GM12875 (cell line): ENCODE data around the gene ATP2C2.

Experiments
- H3K4me3 ChIP-seq: one replicate; pipeline ENCODE4 v1.5.1; 2011; ENCODE audit warnings: low read depth, low read length, control low read depth
- TF ChIP-seq, protein P1 (sequence below): IDR thresholded peaks from 2 replicates; pipeline ENCODE4 v1.5.1; 2011; ENCODE audit warnings: low read depth, mild to moderate bottlenecking, control low read depth, inconsistent platforms, low read length, moderate library complexity, borderline replicate concordance; ENCODE audit not compliant: insufficient read depth

Gene ATP2C2, protein sequence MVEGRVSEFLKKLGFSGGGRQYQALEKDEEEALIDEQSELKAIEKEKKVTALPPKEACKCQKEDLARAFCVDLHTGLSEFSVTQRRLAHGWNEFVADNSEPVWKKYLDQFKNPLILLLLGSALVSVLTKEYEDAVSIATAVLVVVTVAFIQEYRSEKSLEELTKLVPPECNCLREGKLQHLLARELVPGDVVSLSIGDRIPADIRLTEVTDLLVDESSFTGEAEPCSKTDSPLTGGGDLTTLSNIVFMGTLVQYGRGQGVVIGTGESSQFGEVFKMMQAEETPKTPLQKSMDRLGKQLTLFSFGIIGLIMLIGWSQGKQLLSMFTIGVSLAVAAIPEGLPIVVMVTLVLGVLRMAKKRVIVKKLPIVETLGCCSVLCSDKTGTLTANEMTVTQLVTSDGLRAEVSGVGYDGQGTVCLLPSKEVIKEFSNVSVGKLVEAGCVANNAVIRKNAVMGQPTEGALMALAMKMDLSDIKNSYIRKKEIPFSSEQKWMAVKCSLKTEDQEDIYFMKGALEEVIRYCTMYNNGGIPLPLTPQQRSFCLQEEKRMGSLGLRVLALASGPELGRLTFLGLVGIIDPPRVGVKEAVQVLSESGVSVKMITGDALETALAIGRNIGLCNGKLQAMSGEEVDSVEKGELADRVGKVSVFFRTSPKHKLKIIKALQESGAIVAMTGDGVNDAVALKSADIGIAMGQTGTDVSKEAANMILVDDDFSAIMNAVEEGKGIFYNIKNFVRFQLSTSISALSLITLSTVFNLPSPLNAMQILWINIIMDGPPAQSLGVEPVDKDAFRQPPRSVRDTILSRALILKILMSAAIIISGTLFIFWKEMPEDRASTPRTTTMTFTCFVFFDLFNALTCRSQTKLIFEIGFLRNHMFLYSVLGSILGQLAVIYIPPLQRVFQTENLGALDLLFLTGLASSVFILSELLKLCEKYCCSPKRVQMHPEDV

DNA sequence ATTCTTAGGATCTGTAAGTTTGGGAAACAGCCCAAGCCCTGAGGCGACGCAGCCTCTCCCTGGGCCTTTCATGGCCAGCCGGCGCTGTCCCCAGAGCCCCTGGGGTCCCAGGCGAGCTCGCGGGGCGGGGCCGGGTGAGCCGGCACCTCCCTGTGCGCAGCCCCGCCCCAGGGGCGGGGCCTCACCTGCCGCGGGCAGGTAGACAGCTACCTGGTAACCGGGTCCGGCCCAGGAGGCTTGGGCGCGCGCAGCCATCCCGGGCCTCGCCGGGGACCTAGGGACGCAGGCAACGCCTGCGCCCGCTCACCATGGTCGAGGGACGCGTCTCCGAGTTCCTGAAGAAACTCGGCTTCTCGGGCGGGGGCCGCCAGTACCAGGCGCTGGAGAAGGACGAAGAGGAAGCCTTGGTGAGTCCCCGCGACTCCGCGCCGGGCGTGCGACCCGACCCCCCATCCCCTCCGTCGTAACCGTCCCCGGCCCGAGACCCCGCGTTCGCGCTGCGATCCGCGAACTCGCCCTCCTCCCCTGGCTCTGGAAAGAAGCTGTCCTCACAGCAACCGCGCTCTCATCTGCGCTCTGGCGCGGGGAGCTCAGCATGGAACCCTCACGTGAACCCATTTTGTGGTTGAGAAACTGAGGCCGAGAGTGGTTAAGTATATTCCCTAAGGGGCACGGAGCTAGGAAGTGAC lies at the start of gene ATP2C2:
Gene ATP2C2, plus strand, starts transcription at position 231 of the 689 bp plus-strand sequence. Its CDS starts 78 bp downstream, at position 309.
- TF ChIP-seq, protein P1, sequence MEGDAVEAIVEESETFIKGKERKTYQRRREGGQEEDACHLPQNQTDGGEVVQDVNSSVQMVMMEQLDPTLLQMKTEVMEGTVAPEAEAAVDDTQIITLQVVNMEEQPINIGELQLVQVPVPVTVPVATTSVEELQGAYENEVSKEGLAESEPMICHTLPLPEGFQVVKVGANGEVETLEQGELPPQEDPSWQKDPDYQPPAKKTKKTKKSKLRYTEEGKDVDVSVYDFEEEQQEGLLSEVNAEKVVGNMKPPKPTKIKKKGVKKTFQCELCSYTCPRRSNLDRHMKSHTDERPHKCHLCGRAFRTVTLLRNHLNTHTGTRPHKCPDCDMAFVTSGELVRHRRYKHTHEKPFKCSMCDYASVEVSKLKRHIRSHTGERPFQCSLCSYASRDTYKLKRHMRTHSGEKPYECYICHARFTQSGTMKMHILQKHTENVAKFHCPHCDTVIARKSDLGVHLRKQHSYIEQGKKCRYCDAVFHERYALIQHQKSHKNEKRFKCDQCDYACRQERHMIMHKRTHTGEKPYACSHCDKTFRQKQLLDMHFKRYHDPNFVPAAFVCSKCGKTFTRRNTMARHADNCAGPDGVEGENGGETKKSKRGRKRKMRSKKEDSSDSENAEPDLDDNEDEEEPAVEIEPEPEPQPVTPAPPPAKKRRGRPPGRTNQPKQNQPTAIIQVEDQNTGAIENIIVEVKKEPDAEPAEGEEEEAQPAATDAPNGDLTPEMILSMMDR = no peak
- no peak within 1 kb of the TSS for H3K4me3 ChIP-seq

DNA sequence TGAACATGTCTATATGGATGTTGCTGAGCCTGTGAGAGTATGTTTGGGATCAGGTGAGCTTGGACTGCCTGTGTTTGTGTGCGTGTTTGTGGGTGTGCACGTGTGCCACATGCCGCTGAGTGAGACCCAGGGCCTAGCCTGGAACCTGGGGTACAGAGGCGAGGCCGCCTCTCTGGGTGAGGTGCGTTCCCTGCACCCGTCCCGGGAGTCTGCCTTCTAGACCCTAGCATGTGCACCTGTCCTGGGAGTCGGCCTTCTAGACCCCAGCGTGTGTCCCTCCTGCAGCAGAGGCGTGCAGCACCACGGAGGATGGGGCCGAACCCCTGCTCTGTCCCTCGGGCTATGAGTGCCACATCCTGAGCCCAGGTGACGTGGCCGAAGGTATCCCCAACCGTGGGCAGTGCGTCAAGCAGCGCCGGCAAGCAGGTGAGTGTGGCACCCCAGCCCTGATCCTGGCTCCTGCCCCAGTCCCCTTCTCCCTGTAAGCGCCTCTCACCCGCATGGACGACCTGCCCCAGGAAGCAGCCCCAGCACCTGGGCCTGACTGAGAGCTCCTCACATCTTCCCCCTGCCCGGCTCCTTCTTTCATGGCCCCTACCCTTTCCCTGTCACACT lies 49.1 kb upstream of the ATP2C2 start:
- H3K4me3 ChIP-seq = no peak overlapping the region
- TF ChIP-seq, protein P1 = no peak

DNA sequence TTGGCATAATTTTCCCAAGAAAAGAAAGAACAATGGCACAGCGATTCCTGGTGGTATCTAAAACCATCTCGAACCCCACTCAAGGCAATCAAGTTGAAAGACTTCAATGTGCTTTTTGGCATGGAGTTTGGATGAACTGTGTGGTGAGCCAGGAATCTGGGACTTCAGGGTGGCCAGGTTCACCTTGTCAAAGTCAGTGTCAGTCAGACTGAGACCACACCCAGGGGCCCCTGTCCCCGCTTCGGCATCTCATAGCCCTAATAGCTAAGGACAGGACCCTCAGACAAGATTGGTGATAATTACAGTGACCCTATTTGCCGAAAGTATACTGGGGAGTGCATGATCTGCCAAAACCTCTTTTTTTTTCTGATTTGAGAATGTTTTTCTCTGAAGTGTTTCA lies 47.8 kb upstream of the ATP2C2 start:
- no peak overlapping the region for H3K4me3 ChIP-seq
- TF ChIP-seq, protein P1 = no peak

DNA sequence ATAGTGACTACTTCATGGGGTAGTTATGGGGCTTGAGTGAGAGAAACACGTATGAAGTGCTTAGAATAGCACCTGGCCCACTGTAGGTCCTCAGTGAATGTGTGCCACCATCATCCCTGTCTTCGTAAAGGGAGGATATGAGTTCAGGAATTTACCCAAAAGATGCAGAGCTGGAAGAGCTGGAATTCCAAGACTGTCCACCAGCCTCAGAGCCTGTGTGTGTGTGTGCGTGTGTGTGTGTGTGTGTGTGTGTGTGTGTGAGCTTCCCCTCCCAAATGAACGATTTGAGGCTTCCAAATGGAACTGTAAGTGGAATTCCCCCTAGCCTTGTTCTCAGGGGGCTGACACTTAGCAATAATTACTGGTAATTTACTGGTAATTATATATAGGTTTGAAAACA lies 46.4 kb upstream of the ATP2C2 start:
- no peak overlapping the region for H3K4me3 ChIP-seq

DNA sequence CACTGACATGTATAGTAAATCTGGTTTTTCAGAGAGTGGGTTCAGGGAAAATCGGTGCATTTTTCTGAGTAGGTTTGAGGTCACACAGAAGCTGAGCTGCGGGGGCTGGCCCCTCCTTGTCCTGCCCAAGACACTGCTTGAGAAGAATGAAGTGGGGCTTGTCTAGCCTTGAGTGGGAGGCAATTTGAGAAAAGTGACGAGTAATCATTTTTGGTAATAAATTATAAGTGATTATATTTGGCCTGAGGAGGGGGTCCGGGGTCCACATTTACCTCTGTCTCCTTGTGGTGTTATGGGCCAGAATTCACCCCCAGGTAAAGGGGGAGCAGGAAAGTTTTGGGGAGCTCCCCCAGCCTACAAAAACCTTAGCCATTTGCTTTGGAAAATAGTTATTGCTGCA lies 45.6 kb upstream of the ATP2C2 start:
- TF ChIP-seq, protein P1 = no peak
- no peak overlapping the region for H3K4me3 ChIP-seq

More for the DNA sequence above, 46.4 kb upstream of the ATP2C2 start:
- TF ChIP-seq, protein P1 = no peak

DNA sequence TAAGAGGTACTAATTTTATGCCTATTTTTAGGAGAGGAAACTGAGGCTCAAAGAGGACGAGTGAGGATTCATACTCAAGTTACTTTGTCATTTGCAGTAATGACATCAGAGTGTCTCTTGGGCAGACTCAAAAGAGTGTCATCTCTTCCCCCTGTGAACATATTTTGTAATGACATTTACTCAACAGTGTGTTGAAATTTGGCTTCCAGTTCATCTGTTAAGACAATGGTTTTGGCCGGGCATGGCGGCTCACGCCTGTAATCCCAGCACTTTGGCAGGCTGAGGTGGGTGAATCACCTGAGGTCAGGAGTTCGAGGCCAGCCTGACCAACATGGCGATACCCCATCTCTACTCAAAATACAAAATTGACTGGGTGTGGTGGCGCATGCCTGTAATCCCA lies 44.7 kb upstream of the ATP2C2 start:
- TF ChIP-seq, protein P1 = no peak
- H3K4me3 ChIP-seq = no peak overlapping the region
